GM23338 (cell line): Measurements from ENCODE around the gene SLC16A9.

Source experiments
- CREB1 ChIP-seq: fragments of 250-450 bp; sonication (Bioruptor Pico); IDR thresholded peaks from 2 replicates; pipeline ENCODE4 v1.5.0; 2020; ENCODE audit warnings: low read depth, mild to moderate bottlenecking, moderate library complexity
- EZH2 ChIP-seq: fragments of 200-600 bp; sonication (generic); IDR thresholded peaks from one replicate; pipeline ENCODE4 v1.8.0; 2017; ENCODE audit warnings: antibody characterized with exemption, mild to moderate bottlenecking, low read depth; ENCODE audit not compliant: unreplicated experiment
- EZH2phosphoT487 ChIP-seq: fragments of 200-600 bp; sonication (generic); IDR thresholded peaks from one replicate; pipeline ENCODE4 v1.8.1; 2018; ENCODE audit warnings: antibody characterized with exemption; ENCODE audit not compliant: unreplicated experiment
- NANOG ChIP-seq: IDR thresholded peaks from 2 replicates; pipeline ENCODE4 v1.6.1; 2016; ENCODE audit warnings: antibody characterized with exemption, borderline replicate concordance
- POLR2AphosphoS5 ChIP-seq: IDR thresholded peaks from 2 replicates; pipeline ENCODE4 v1.6.1; 2016; ENCODE audit warnings: antibody characterized with exemption, low read depth
- STAT1 ChIP-seq: IDR thresholded peaks from one replicate; pipeline ENCODE4 v1.6.1; 2016; ENCODE audit warnings: antibody characterized with exemption; ENCODE audit not compliant: unreplicated experiment
- ZNF114 ChIP-seq: fragments of 250-450 bp; sonication (Bioruptor Pico); IDR thresholded peaks from 2 replicates; pipeline ENCODE4 v1.5.0; 2020; ENCODE audit warnings: mild to moderate bottlenecking, moderate library complexity
- ZNF331 ChIP-seq: fragments of 250-450 bp; sonication (Bioruptor Pico); IDR thresholded peaks from 2 replicates; pipeline ENCODE4 v1.5.0; 2020; ENCODE audit warnings: low read depth, mild to moderate bottlenecking, moderate library complexity
- TF ChIP-seq, protein P1 (sequence below), 2 experiments: fragments of 200-600 bp in 1 of 2; sonication (generic) in 1 of 2; conservative IDR thresholded peaks; 2 replicates each; pipeline versions ENCODE4 v1.5.1 to v1.6.1; 2016 to 2017; ENCODE audit warnings: antibody characterized with exemption in 2 of 2, low read depth in 2 of 2, mild to moderate bottlenecking in 2 of 2, moderate library complexity in 1 of 2
- TF ChIP-seq, protein P2 (sequence below): IDR thresholded peaks from one replicate; pipeline ENCODE4 v1.6.1; 2018; ENCODE audit warnings: antibody characterized with exemption; ENCODE audit not compliant: unreplicated experiment
- TF ChIP-seq, protein P3 (sequence below): IDR thresholded peaks from 2 replicates; pipeline ENCODE4 v1.6.1; 2016; ENCODE audit warnings: antibody characterized with exemption

DNA sequence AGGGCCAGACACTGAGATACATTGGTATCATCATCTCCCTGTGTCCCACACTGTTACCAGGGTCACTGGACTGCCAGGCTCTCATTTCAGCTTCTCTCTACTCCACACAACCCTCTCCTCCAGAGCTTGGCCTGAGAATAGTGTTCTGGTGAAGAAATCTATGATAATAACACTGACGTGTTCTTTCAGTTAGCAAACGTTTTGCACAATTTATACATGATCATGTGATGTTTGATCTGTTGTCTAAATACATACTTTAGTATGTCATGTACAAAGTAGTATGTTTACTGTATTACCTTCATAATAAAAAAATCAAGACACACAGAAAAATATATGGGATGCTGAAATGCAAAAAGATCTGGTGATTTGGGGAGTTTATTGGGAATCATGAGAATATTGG lies 5.0 kb downstream of the SLC16A9 start:
- TF ChIP-seq, protein P1, sequence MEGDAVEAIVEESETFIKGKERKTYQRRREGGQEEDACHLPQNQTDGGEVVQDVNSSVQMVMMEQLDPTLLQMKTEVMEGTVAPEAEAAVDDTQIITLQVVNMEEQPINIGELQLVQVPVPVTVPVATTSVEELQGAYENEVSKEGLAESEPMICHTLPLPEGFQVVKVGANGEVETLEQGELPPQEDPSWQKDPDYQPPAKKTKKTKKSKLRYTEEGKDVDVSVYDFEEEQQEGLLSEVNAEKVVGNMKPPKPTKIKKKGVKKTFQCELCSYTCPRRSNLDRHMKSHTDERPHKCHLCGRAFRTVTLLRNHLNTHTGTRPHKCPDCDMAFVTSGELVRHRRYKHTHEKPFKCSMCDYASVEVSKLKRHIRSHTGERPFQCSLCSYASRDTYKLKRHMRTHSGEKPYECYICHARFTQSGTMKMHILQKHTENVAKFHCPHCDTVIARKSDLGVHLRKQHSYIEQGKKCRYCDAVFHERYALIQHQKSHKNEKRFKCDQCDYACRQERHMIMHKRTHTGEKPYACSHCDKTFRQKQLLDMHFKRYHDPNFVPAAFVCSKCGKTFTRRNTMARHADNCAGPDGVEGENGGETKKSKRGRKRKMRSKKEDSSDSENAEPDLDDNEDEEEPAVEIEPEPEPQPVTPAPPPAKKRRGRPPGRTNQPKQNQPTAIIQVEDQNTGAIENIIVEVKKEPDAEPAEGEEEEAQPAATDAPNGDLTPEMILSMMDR (conservative IDR thresholded peaks at IDR 0.05; ENCODE audit: low read depth in 2 of 2) = no peak
- TF ChIP-seq EZH2 = no peak
- no peak for TF ChIP-seq POLR2AphosphoS5
- no peak for TF ChIP-seq CREB1 (CRISPR knock-in tag)
- no peak for TF ChIP-seq NANOG
- TF ChIP-seq, protein P2, sequence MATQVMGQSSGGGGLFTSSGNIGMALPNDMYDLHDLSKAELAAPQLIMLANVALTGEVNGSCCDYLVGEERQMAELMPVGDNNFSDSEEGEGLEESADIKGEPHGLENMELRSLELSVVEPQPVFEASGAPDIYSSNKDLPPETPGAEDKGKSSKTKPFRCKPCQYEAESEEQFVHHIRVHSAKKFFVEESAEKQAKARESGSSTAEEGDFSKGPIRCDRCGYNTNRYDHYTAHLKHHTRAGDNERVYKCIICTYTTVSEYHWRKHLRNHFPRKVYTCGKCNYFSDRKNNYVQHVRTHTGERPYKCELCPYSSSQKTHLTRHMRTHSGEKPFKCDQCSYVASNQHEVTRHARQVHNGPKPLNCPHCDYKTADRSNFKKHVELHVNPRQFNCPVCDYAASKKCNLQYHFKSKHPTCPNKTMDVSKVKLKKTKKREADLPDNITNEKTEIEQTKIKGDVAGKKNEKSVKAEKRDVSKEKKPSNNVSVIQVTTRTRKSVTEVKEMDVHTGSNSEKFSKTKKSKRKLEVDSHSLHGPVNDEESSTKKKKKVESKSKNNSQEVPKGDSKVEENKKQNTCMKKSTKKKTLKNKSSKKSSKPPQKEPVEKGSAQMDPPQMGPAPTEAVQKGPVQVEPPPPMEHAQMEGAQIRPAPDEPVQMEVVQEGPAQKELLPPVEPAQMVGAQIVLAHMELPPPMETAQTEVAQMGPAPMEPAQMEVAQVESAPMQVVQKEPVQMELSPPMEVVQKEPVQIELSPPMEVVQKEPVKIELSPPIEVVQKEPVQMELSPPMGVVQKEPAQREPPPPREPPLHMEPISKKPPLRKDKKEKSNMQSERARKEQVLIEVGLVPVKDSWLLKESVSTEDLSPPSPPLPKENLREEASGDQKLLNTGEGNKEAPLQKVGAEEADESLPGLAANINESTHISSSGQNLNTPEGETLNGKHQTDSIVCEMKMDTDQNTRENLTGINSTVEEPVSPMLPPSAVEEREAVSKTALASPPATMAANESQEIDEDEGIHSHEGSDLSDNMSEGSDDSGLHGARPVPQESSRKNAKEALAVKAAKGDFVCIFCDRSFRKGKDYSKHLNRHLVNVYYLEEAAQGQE = no peak
- TF ChIP-seq EZH2phosphoT487 = no peak
- TF ChIP-seq ZNF114 (CRISPR knock-in tag) = no peak
- TF ChIP-seq, protein P3, sequence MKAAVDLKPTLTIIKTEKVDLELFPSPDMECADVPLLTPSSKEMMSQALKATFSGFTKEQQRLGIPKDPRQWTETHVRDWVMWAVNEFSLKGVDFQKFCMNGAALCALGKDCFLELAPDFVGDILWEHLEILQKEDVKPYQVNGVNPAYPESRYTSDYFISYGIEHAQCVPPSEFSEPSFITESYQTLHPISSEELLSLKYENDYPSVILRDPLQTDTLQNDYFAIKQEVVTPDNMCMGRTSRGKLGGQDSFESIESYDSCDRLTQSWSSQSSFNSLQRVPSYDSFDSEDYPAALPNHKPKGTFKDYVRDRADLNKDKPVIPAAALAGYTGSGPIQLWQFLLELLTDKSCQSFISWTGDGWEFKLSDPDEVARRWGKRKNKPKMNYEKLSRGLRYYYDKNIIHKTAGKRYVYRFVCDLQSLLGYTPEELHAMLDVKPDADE = no peak
- TF ChIP-seq ZNF331 (CRISPR knock-in tag) = no peak
- TF ChIP-seq STAT1 = no peak
